Chondrocyte (in vitro differentiated cells): ENCODE data around the gene CLK4. TPM values are rescaled to one million over a fixed set of nuclear protein-coding genes. Genes with fewer than 3 reads are reported as not detected.

Source experiments
- DNase-seq: peaks from one replicate; pipeline ENCODE4 v3.0.0; 2021; ENCODE audit warnings: mixed read lengths, low spot score
- H3K27ac Mint-ChIP-seq: one replicate; pipeline ENCODE4 v1.8.0; 2021; ENCODE audit warnings: mild to moderate bottlenecking, moderate library complexity, mixed read lengths; ENCODE audit not compliant: unreplicated experiment
- H3K27me3 Mint-ChIP-seq: 2 replicates; pipeline ENCODE4 v1.8.0; 2021; ENCODE audit warnings: low read depth, mixed read lengths
- H3K36me3 Mint-ChIP-seq: 2 replicates; pipeline ENCODE4 v1.8.0; 2021; ENCODE audit warnings: low read depth, mixed read lengths
- H3K4me1 Mint-ChIP-seq: 2 replicates; pipeline ENCODE4 v1.8.0; 2021; ENCODE audit warnings: low read depth, mild to moderate bottlenecking, mixed read lengths
- H3K4me3 Mint-ChIP-seq: one replicate; pipeline ENCODE4 v1.8.0; 2021; ENCODE audit warnings: mild to moderate bottlenecking, moderate library complexity, mixed read lengths; ENCODE audit not compliant: unreplicated experiment
- H3K9me3 Mint-ChIP-seq: 2 replicates; pipeline ENCODE4 v1.8.0; 2021; ENCODE audit warnings: low read depth, mixed read lengths
- total RNA-seq: library from RNA; stranded (reverse); gene quantifications from 3 replicates; pipeline ENCODE4 v1.2.1, GENCODE V29; 2021
- TF ChIP-seq, protein P1 (sequence below): fragments of 200-600 bp; sonication (generic); IDR thresholded peaks from 2 replicates; pipeline ENCODE4 v1.5.0; 2021; ENCODE audit warnings: antibody characterized with exemption, mild to moderate bottlenecking, moderate library complexity

The CLK4 gene
- total RNA-seq, 1 donor from 2014 or later, result 21.8 TPM

DNA sequence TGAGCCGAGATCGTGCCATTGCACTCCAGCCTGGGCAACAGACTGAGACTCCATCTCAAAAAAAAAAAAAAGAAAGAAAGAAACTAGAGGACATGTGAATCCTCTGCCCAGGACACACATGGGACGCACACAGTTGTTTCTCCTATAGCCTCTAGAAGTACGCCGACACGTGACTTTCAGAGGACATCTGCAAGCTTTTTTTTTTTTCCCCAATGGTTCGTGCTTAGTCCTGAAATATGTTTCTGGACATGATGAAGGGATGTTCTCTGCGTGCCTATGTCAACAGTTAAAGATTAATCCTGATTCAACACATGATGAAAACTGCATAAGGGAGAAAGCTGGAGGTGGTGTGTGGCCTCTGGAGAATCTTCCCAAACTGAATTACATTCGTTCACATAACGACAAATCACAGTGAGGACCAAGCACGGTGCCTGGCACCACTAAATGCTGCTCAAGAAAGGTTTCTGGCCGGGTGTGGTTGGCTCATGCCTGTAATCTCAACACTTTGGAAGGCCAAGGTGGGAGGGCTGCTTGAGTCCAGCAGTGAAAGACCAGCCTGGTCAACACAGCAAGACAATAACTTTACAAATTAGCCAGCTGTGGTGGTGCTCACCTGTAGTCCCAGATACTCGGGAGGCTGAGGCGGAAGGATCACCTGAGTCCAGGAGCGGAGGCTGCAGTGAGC, 46.4 kb downstream of the CLK4 start:
- Mint-ChIP-seq H3K27me3 (peaks cover 14% of the 10 kb centered on the region), H3K27ac (no peak overlapping the region), H3K9me3 (no peaks in the 10 kb centered on the region), H3K36me3 (no peaks in the 10 kb centered on the region), H3K4me1 (no peaks in the 10 kb centered on the region), H3K4me3 (no peak overlapping the region)
- TF ChIP-seq, protein P1, sequence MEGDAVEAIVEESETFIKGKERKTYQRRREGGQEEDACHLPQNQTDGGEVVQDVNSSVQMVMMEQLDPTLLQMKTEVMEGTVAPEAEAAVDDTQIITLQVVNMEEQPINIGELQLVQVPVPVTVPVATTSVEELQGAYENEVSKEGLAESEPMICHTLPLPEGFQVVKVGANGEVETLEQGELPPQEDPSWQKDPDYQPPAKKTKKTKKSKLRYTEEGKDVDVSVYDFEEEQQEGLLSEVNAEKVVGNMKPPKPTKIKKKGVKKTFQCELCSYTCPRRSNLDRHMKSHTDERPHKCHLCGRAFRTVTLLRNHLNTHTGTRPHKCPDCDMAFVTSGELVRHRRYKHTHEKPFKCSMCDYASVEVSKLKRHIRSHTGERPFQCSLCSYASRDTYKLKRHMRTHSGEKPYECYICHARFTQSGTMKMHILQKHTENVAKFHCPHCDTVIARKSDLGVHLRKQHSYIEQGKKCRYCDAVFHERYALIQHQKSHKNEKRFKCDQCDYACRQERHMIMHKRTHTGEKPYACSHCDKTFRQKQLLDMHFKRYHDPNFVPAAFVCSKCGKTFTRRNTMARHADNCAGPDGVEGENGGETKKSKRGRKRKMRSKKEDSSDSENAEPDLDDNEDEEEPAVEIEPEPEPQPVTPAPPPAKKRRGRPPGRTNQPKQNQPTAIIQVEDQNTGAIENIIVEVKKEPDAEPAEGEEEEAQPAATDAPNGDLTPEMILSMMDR, result no peak
- DNase-seq, result no peak

DNA sequence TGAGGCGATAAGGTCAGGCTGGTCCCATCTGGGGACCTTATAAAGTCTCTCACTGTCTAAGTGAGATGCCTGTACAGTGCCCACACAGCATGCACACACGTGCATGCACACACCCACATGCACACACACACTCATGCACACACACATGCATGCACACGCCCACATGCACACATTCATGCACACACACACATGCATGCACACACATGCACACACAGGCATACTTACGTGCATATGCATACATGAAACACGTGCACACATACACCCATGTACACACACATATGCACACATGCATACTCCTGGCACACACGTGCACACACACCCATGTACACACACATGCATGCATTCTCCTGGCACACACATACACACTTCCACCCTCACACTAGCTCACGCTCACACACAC, 48.9 kb downstream of the CLK4 start:
- Mint-ChIP-seq H3K9me3 (peaks cover 3% of the 10 kb centered on the region), H3K36me3 (peaks cover under 1% of the 10 kb centered on the region), H3K27me3 (peaks cover 19% of the 10 kb centered on the region), H3K4me1 (no peaks in the 10 kb centered on the region), H3K27ac (no peak overlapping the region), H3K4me3 (no peak overlapping the region)
- no peak for DNase-seq
- TF ChIP-seq, protein P1, result no peak

DNA sequence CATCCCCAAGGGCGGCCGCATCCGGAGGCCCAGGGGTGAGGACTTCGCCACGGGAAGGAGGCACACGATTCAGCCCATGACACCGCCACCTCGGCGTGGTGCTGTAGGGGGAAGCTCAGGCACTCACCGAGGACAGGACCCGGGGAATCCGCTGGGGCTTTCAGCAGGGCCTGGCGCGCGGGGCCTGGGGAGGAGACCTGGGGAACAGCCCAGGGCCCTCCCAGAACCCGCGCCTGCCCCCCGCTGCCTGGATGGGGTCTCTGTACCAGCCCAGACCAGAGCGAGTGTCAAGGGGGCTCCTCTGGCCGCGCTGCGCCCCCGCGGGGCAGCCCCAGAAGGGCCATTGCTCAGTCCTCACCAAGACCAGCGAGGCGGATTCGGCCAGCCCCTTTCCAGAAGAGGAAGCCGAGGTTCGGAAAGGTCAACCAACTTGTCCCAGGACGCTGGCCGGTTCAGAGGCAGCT, 49.4 kb downstream of the CLK4 start:
- peaks cover 19% of the 10 kb centered on the region for H3K27me3 Mint-ChIP-seq
- H3K4me3 Mint-ChIP-seq, result peak overlapping the region; percentile 57
- H3K27ac Mint-ChIP-seq, result no peak overlapping the region
- H3K36me3 Mint-ChIP-seq, result peaks cover 4% of the 10 kb centered on the region
- no peaks in the 10 kb centered on the region for H3K4me1 Mint-ChIP-seq
- DNase-seq, result no peak
- H3K9me3 Mint-ChIP-seq, result peaks cover 8% of the 10 kb centered on the region
- TF ChIP-seq, protein P1, result no peak

DNA sequence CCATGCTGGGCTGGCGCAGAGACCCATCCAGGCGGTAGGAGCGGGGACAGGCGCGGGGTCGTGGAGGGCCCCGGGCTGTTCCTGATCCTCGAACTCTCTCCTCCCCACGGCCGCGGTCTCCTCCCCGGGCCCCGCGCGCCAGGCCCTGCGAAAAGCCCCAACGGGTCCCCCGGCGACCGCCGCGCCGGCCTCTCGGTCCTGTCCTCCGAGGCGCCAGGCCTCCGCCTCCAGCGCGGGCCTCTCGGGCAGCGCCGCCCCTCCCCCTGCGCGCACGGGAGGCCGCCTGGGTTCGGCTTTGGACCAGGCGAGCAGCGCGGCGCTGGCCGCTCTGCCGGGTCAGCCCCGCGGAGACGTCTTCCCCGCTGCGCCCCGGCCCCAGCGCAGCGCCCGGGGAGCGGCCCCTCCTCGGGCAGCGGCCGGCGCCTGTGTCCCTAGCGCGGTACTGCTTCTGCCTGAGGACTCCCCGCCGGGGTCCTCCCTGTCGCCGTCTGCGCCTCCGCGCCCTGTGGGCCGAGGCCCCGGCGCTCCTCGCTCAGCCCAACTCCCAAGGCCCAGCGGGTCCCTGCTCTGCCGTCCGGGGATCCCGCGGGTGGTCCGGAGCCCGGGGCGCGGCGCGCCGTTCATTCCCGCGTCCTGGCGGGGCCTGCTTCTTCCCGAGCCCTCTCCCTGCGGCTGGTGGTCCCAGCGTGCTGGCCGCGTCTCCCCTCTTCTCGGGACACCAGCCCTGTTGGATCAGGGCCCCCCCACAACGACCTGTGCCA, 50.1 kb downstream of the CLK4 start:
- peak overlapping the region; percentile 57 for H3K4me3 Mint-ChIP-seq
- H3K4me1 Mint-ChIP-seq, result no peaks in the 10 kb centered on the region
- peaks cover 4% of the 10 kb centered on the region for H3K36me3 Mint-ChIP-seq
- TF ChIP-seq, protein P1, result no peak
- DNase-seq, result no peak
- peaks cover 18% of the 10 kb centered on the region for H3K27me3 Mint-ChIP-seq
- H3K27ac Mint-ChIP-seq, result no peak overlapping the region
- peaks cover 12% of the 10 kb centered on the region for H3K9me3 Mint-ChIP-seq

DNA sequence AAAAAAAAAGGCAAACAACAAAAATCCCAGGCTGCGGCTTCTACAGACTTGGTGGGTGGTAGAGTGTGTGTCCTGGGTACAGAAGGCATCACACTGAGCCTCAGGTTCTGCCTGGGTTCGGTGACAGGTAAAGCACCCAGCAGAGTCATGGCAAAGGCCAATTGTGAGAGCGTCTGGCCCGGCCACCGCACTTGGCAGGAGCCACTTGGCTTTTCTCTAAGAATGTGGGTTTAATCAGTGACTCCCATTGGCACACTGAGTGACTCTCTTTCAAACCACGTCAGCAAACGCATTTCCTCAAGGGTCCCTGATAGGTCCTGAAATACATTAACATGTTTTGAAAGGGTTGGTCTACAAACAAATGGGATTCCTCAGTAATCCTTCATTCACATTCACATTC, 53.6 kb downstream of the CLK4 start:
- peaks cover 12% of the 10 kb centered on the region for H3K9me3 Mint-ChIP-seq
- H3K4me3 Mint-ChIP-seq, result no peak overlapping the region
- peaks cover 4% of the 10 kb centered on the region for H3K36me3 Mint-ChIP-seq
- H3K27me3 Mint-ChIP-seq, result peaks cover 17% of the 10 kb centered on the region
- H3K27ac Mint-ChIP-seq, result no peak overlapping the region
- TF ChIP-seq, protein P1, result no peak
- H3K4me1 Mint-ChIP-seq, result no peaks in the 10 kb centered on the region
- no peak for DNase-seq
